OCI-LY3 (cell line): Measurements from ENCODE around the gene STK38L.

Experiments
- CTCF ChIP-seq: fragments of 200-600, 300-600 bp; sonication (generic); IDR thresholded peaks from 2 replicates; pipeline ENCODE4 v1.5.1; 2014; ENCODE audit warnings: antibody characterized with exemption, low read length, low read depth
- EZH2phosphoT487 ChIP-seq: fragments of 200-600 bp; shearing (Covaris generic); IDR thresholded peaks from 2 replicates; pipeline ENCODE4 v1.6.1; 2018; ENCODE audit warnings: antibody characterized with exemption, mixed run types, low read depth

- TF ChIP-seq CTCF, result no peak
- no peak for TF ChIP-seq EZH2phosphoT487
These were observed 55.0 kb downstream of the STK38L start for GRCh38 chr12:27299102-27299501.
